Dedifferentiated amniotic fluid mesenchymal stem cell (primary cell): Measurements from ENCODE around the gene CGNL1.

Experiments
- DNase-seq: peaks from one replicate; pipeline ENCODE4 v3.0.0-alpha.2; 2016; ENCODE audit errors: extremely low spot score

Gene CGNL1, protein sequence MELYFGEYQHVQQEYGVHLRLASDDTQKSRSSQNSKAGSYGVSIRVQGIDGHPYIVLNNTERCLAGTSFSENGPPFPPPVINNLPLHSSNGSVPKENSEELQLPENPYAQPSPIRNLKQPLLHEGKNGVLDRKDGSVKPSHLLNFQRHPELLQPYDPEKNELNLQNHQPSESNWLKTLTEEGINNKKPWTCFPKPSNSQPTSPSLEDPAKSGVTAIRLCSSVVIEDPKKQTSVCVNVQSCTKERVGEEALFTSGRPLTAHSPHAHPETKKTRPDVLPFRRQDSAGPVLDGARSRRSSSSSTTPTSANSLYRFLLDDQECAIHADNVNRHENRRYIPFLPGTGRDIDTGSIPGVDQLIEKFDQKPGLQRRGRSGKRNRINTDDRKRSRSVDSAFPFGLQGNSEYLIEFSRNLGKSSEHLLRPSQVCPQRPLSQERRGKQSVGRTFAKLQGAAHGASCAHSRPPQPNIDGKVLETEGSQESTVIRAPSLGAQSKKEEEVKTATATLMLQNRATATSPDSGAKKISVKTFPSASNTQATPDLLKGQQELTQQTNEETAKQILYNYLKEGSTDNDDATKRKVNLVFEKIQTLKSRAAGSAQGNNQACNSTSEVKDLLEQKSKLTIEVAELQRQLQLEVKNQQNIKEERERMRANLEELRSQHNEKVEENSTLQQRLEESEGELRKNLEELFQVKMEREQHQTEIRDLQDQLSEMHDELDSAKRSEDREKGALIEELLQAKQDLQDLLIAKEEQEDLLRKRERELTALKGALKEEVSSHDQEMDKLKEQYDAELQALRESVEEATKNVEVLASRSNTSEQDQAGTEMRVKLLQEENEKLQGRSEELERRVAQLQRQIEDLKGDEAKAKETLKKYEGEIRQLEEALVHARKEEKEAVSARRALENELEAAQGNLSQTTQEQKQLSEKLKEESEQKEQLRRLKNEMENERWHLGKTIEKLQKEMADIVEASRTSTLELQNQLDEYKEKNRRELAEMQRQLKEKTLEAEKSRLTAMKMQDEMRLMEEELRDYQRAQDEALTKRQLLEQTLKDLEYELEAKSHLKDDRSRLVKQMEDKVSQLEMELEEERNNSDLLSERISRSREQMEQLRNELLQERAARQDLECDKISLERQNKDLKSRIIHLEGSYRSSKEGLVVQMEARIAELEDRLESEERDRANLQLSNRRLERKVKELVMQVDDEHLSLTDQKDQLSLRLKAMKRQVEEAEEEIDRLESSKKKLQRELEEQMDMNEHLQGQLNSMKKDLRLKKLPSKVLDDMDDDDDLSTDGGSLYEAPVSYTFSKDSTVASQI

DNA sequence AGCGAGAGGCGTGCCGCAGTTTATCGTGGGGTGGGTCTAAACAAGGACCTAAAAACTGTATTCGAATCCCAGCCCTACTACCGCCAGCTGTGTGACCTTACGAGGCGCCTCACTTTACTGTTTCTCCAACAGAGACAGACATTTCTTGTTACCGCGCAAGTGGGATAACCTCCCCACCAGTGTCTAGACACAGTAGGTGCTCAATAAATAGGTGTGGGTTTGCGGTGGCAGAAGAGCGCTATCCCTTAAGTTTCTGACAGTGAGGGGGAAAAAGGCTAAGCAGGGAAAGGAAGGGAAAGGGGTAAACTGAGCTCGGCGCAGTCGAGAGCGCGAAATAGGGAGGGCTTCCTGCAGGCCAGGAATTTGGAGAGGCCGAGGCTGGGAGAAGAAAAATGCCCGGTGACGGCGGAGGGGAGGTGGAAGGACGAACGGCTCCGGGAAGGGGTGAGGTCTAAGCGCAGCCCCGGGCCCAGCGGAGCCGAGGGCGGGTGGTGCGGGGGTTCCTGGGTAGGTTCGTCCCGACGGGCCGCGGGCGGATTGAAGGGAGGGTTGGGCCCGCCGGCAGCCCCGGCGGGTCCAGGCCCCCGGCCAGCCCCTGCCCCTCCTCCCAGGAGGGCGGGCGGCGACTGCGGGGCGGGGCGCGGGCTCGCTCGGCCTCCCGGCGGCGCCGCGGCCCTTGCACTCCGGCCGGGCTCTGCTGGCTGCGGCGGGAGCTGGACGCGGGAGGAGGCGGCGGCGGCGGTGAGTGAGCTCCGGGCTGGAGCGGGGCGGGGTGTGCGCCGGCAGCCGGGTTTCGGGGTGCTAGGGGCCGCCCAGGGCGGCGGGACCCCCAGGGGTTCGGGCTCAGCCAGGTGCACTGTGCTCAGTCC, at the start of gene CGNL1:
TSS of gene CGNL1 (plus strand) at position 679 of the 869 bp plus-strand sequence. CDS start 61,495 bp downstream, outside the sequence.
- no peak for DNase-seq

DNA sequence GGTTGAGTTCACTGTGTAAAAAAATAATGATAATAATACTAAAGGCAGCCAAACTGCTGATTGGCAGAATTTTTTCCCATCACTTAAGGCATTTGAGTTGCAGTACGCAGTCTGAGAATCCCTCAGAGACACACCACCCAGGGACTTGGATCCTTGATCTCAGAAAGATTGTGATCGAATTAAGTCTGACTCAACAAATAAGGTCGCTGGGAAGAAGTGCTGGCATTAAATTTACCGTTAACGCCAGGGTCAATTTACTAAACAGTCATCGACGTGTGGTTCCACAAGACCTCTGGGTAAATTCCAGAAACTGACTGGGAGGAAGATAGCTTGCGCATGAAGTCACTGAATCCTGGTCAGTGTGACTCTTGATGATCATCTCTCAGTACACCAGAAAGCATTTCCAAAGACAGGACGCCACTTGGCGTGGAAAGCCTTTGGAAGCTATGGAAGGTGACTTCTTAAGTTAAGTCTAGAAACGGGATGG, 48.3 kb upstream of the CGNL1 start:
- DNase-seq, result peak; percentile 88

DNA sequence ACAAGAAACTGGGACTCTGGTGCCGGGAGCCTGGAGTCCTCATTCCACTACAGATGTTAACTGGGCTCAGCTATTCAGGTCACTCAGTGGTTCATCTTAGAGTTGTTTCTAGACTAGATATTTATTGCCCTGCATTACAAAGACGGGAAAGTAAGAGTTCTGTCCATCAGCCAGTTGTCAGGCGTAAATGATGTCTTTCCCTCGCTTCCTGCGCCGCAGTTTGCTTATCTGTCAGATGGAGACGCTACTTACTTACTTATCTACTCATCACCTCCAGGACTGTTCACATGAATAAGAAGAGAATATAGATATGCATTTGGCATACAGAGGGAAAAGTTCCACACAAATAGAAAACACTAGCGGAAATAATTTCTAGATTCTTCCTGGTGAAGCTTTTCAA, 47.8 kb upstream of the CGNL1 start:
- no peak for DNase-seq

DNA sequence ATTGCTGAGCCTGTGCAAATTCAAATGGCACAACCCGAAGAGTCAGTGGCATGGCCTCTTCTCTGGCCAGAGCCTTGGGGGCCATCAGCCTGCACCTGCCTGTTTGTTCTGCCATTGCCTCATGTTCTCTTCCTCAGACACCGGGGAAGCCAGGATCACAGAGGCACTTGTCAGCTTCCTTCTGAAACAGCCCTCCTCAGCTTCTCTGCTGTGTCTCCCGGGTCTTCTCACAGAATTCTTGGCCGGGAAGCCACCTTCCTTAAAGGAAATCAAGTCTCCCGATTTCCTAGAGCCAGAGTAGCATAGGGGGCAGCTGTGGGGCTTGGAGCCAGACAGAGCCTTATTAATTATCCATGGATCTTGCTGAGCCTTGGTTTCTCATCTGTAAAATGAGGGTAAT, 47.4 kb upstream of the CGNL1 start:
- no peak for DNase-seq

DNA sequence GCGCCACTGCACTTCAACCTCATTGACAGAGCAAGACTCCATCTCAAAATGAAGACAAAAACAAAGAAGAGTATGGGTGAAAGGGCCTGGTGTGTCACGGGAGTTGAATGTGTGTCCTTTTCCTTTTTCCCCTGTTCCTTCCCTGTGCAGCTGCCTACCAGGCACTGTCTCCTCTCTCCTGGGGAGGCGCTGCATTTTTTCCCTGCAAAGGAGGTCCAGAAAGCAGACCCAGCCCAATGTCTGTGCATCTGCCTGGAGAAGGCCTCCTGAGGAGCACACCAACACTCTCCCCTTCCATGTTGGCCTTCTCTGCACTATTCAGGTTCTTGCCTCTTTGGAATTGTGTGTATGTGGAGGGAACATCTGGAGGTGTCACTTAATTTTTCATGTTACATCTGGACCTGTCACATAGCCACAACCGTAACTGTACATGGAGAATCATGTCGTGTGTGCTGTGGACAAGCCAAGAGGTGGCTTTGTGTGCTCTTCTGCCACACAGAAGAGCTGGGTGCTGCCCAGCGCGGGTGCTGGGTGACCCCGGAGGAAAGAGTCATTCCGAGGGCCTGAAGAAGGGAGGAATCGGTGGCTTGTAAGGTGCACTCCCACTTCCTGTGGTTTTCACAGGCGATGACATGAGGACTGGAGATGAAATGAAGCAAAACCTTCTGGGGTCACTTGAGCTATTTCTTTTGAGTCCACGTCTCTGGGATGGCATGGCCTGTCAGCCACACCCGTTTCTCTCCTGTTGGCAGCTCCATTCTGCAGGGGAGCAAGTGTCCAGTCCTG, 46.5 kb upstream of the CGNL1 start:
- no peak for DNase-seq

DNA sequence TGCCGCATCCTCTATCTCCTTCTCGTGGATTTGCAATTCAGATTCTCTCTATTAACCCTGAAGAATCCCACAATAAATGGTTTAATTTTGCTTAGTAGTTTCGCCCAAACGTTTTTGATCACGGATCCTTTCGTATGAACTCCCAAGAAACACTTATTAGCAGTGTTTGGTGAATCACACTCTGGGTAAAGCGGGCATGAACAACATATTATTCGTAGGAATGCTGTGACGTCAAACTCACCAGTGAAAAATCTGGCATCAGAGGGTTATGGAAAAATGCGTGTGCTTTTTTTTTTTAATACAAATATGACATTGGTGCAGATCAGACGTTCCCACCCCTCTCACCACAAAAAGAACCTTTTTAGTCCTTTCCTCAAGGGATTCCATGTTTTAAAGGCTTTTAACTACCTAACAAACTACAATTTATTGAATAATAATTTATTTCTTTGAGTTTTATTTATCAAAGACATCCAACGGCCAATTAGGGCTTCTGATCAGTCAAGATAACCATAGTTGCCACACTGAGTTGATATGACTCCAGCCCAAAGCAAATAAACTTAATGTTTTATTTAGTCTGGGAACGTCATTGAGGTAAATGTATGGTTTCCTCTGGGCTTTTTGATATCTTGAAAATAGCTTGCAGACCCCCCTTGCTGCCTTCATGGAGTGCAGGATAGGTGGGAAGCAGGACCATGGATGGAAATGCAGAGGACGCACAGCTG, 45.5 kb upstream of the CGNL1 start:
- DNase-seq, result no peak

DNA sequence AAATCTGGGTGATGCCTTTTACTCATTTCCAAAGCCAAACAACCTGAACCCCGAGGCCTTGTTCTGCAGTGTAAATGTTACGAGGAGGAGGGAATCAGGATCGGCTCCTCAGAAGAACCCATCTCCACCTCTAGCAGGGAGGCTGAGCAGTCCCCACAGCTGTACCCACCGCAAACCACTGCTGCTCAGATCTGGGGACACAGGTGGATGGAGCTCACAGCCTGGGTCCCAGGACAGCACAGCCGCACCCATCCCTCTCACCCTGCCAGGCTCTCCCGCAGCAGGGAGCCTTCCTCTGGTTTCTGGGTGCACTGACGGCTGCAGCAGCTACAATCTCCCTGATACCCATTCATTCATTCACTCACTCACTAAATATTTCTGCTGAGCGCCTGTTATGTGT, 44.0 kb upstream of the CGNL1 start:
- no peak for DNase-seq

DNA sequence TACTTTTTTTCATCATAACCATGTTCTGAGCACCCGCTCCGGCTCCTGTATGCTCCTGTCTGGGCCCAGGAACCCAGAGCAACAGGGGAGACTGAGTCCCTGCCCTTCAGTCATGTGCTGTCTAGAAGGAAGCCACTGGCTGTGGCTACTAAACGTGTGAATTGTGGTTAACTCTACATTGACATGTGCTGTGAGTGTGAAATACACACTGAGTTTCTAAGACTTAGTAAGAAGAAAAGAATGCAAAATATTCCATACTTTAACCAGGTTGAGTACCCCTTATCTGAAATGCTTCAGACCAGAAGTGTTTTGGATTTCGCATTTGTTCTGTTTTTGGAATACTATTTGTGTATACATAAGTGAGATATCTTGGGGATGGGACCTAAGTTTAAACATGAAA, 42.8 kb upstream of the CGNL1 start:
- DNase-seq, result no peak

DNA sequence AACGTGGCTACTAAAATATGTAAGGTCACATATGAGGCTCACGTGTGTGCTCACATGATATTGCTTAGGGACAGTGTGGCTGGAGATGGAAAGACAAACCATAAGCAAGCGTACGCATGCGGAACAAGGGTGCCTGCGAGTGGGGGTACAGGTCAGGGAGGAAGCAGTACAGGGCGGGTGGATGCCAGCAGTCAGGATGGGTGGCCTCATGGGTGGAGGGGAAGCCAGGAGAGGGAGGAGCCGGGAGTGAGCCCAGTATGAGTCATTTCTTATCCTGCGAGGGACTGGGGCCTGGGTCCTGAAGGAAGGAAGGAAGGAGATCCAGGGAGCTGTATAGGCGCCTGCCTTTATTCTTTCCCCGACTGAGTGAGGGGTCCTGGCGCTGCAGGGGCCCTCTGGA, 42.0 kb upstream of the CGNL1 start:
- DNase-seq, result no peak

DNA sequence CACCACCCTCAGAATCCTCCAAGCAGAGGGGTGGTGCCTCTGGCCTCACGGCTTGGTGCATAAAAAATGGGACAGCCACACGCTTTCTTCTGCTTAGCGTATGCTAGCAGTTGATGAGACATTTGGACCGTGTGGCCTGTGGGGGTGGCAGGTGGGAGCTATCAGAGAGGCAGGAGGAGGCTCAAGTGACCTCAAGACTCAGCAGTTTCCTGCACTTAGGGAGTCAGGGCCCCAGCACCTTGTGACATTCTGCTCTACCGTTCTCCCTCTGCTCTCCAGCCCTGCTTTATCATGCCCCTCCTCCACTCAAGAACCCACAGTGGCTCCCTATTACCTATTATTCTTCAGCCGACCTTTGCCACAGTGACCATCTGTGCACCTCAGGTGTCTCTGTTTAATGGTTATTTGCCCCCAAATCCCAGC, 41.0 kb upstream of the CGNL1 start:
- no peak for DNase-seq

DNA sequence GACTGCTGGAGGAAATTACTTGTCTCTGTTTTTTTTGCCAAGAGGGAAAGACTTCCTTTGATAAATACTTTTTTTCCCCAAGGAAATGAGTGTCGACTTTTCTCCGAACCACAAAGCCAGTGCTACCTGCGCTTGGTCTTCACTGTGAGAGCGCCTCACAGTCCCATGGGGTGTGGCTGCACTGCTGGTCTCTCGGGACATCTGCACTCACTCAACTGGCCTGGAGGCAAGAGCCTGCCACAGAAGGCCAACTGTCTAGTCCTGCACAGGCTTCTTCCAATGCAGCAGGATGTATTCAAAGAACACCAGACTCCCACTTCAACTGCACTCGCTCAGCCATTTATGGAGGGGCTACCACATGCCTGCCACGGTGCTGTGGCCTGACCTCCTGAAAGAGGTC, 40.6 kb upstream of the CGNL1 start:
- no peak for DNase-seq

DNA sequence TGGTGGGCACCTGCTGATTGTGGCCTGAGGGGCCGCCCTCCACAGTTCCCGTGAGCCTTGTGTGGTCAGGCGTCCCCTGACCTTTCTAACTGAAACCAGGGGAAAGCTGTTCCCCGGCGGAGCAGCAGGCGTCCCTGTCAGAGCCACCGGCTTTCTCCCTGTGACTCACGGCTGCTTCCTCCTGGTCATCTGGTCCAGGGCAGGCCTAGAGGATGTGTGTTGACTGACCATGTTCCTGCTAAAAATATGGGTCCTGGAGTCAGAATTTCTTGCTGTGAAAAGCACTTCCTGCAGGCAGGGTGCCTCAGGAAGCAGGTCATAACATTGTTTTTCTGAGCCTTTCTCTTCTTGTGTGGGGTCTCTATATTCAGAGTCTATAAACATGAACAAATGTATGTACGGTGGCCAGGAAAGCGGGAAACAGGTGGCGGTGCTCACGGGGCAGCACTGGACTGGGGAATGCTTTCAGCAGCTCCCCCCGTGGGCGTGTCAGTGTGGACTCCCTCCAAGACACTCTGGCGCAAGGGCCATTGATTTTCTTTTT, 38.4 kb upstream of the CGNL1 start:
- DNase-seq, result no peak

DNA sequence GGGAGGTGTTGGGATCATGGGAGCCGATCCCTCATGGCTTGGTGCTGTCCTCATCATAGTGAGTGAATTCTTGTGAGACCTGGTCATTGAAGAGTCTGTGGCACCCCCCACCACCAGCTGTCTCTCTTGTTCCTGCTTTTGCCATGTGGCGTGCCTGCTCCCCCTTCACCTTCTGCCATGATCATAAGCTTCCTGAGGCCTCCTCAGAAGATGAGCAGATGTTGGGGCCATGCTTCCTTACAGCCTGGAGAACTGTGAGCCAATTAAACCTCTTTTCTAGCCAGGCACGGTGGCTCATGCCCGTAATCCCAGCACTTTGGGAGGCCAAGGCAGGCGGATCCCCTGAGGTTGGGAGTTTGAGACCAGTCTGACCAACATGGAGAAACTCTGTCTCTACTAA, 37.0 kb upstream of the CGNL1 start:
- no peak for DNase-seq

DNA sequence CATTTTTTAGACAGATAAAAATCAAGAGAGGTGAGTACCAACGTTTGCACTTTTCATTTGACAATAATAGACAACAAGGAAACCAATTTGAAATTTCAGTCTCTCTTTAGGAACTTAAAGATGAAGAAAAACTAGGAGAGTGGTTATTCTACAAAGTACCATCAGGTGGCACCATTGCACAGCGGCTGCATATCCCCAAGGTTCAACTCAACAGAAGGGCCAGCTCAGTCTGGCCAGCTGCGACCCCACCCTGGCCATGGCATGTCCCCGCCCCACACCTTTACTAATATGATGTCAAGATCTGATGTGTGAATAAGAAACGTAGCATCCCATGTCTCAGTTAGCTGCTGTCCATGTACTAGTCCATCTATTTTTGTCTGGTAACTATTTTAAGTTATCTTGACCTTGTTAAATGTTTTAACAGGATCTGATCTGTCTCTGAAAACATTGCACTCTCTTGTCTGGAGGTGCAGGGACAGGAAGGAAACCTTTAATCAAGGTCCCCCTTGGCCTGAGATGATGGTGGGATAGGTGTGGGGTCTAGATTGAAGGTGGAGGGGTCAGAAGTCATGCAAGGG, 35.5 kb upstream of the CGNL1 start:
- peak; percentile 69 for DNase-seq

DNA sequence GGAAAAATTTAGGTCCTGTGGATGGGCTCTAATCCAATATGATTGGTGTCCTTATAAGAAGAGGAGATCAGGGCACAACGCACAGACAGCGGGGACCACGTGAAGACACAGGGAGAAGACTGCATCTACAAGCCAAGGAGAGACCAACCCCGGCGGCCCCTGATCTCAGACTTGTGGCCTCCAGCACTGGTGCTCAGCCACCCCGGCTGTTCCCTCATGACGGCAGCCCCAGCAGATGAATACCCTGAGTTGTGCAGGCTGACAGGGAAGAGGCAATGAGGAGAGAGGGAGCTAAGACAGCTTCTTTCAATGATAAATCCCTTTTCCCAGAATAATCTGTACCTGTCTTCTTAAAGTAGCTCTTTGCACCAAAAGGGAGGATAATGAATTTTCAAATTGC, 33.3 kb upstream of the CGNL1 start:
- DNase-seq, result no peak

DNA sequence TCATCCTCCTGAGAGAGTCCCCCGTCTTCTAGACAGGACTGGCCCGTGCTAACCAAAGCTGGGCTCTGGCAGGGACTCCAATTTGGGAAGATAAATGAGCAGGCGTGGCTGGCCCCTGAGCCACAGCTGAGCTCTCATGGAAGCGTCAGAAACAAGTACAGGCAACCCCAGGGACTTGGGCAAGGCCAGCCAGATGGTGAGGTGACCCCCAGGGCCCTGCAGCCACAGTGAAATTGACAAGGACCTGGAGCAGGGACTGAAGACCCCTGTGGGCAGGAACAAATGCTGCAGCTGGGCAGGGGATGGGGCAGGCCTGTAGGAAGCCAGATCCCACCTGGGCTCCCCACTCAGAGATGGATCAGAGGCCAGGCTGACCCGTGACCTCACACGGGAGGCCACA, 32.8 kb upstream of the CGNL1 start:
- no peak for DNase-seq

DNA sequence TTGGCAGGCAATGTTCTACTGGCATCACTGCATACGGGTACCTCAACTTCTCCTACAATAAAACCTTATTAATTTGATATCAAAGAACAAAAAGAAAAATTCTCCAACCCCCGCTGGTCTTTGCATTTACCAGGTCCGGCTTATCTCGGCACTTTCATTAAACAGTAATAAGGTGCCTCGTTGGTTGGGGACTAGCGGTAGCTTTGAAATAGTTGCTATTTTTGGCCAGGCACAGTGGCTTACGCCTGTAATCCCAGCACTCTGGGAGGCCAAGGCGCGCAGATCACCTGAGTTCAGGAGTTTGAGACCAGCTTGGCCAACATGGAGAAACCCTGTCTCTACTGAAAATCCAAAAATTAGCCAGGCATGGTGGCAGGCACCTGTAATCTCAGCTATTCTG, 32.0 kb upstream of the CGNL1 start:
- no peak for DNase-seq

DNA sequence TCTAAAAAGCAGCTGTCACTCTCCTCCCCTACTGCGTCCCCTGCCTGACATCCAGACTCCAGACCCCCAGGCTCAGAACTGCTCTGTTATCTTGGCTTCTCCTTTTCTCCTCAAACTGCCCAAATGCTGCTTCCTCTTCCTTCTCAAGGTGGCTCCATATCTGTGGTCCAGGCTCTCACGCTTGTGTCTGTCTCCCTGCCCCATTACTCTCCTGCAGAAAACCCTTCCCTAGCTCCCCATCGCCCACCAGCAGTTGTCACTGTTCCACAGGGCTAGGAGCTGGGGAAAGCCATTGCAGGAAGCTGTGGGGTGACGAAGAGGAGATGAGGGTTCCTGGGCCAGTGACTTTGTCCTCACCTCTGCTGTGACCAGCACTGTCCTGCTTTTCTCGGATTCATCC, 30.7 kb upstream of the CGNL1 start:
- DNase-seq, result no peak

DNA sequence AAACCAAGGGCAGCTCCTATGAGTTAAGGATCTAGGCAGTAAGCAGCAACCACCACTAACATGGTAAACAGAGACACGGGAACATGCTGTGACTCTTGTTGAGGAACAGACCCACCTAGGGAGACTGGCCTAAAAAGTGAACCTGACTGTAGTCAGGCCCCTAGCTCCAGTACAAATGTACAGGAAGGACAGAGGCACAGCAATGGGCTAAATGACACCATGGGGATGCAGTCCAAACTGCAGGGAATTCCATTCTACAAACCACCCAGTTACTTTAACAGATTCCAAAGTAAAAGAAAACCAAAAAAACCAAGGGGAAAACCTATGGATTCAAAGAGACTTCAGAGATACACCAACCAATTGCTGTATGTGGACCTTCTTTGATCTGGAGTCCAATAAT, 28.2 kb upstream of the CGNL1 start:
- no peak for DNase-seq
